HL-60 (cell line): ENCODE data around the gene LRP1B.

Experiments
- DNase-seq, 2 experiments: peaks; one replicate each; pipeline ENCODE4 v3.0.0-alpha.2; 2010 to 2020; ENCODE audit warnings: low read depth in 1 of 2, low spot score in 1 of 2
- H3K27ac ChIP-seq: fragments of 250-450 bp; sonication (Bioruptor Pico); replicated peaks from 2 replicates; pipeline ENCODE4 v1.5.1; 2020; ENCODE audit warnings: mild to moderate bottlenecking, moderate library complexity
- H3K27me3 ChIP-seq: fragments of 250-450 bp; sonication (Bioruptor Pico); 2 replicates; pipeline ENCODE4 v1.5.1; 2021; ENCODE audit warnings: mild to moderate bottlenecking, moderate library complexity; ENCODE audit not compliant: insufficient read depth, poor library complexity, severe bottlenecking
- H3K4me3 ChIP-seq: replicated peaks from 2 replicates; pipeline ENCODE4 v1.5.1; 2011; ENCODE audit warnings: mild to moderate bottlenecking, control low read depth, low read length; ENCODE audit not compliant: insufficient read depth
- GABPA ChIP-seq: IDR thresholded peaks from 2 replicates; pipeline ENCODE4 v1.6.1; 2012; ENCODE audit warnings: low read depth
- POLR2AphosphoS5 ChIP-seq: IDR thresholded peaks from 2 replicates; pipeline ENCODE4 v1.6.1; 2012; ENCODE audit warnings: low read depth
- SPI1 ChIP-seq: IDR thresholded peaks from 2 replicates; pipeline ENCODE4 v1.6.1; 2012; ENCODE audit warnings: low read depth, mild to moderate bottlenecking, borderline replicate concordance
- TF ChIP-seq, protein P1 (sequence below): IDR thresholded peaks from one replicate; pipeline ENCODE4 v1.5.1; 2011; ENCODE audit warnings: low read length, control low read depth, inconsistent platforms; ENCODE audit not compliant: insufficient read depth
- TF ChIP-seq, protein P2 (sequence below): IDR thresholded peaks from 2 replicates; pipeline ENCODE4 v1.6.1; 2012; ENCODE audit warnings: low read depth; ENCODE audit not compliant: insufficient replicate concordance

LRP1B gene

GRCh38 chr2:141440072-141440635 is 690.7 kb downstream of the LRP1B start:
- no peak for TF ChIP-seq POLR2AphosphoS5
- TF ChIP-seq, protein P1, sequence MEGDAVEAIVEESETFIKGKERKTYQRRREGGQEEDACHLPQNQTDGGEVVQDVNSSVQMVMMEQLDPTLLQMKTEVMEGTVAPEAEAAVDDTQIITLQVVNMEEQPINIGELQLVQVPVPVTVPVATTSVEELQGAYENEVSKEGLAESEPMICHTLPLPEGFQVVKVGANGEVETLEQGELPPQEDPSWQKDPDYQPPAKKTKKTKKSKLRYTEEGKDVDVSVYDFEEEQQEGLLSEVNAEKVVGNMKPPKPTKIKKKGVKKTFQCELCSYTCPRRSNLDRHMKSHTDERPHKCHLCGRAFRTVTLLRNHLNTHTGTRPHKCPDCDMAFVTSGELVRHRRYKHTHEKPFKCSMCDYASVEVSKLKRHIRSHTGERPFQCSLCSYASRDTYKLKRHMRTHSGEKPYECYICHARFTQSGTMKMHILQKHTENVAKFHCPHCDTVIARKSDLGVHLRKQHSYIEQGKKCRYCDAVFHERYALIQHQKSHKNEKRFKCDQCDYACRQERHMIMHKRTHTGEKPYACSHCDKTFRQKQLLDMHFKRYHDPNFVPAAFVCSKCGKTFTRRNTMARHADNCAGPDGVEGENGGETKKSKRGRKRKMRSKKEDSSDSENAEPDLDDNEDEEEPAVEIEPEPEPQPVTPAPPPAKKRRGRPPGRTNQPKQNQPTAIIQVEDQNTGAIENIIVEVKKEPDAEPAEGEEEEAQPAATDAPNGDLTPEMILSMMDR, result no peak
- TF ChIP-seq GABPA, result no peak
- TF ChIP-seq, protein P2, sequence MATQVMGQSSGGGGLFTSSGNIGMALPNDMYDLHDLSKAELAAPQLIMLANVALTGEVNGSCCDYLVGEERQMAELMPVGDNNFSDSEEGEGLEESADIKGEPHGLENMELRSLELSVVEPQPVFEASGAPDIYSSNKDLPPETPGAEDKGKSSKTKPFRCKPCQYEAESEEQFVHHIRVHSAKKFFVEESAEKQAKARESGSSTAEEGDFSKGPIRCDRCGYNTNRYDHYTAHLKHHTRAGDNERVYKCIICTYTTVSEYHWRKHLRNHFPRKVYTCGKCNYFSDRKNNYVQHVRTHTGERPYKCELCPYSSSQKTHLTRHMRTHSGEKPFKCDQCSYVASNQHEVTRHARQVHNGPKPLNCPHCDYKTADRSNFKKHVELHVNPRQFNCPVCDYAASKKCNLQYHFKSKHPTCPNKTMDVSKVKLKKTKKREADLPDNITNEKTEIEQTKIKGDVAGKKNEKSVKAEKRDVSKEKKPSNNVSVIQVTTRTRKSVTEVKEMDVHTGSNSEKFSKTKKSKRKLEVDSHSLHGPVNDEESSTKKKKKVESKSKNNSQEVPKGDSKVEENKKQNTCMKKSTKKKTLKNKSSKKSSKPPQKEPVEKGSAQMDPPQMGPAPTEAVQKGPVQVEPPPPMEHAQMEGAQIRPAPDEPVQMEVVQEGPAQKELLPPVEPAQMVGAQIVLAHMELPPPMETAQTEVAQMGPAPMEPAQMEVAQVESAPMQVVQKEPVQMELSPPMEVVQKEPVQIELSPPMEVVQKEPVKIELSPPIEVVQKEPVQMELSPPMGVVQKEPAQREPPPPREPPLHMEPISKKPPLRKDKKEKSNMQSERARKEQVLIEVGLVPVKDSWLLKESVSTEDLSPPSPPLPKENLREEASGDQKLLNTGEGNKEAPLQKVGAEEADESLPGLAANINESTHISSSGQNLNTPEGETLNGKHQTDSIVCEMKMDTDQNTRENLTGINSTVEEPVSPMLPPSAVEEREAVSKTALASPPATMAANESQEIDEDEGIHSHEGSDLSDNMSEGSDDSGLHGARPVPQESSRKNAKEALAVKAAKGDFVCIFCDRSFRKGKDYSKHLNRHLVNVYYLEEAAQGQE, result no peak
- TF ChIP-seq SPI1, result no peak
- DNase-seq, result no peak
- no peak overlapping the region for H3K27ac ChIP-seq
- H3K4me3 ChIP-seq, result no peak overlapping the region
- H3K27me3 ChIP-seq, result no peaks in the 10 kb centered on the region

- Histone ChIP-seq H3K27ac (no peak overlapping the region), H3K4me3 (no peak overlapping the region), H3K27me3 (no peaks in the 10 kb centered on the region)
- DNase-seq, result no peak
- TF ChIP-seq, protein P2, result no peak
- TF ChIP-seq SPI1, result no peak
- TF ChIP-seq, protein P1, result no peak
- no peak for TF ChIP-seq POLR2AphosphoS5
- TF ChIP-seq GABPA, result no peak
These were observed 691.3 kb downstream of the LRP1B start for GRCh38 chr2:141439524-141439923.

DNA sequence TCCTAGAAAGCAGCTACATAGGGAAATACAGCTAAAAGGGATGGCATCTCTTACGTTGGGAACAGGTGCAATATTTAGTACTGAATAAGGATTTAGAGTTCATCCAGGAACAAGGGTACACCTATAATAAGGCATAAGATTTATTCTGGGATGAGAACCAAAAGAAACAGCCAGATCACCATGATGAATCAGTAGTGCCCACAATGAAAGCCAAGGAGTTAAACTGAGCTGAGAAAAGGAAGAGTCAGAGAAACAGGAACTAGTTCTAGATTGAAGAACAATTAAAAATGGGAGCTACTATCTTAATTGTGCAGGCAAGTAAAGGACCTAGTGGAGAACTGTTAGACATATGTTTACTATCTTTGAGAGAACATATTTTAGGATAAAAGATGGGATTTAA is 692.3 kb downstream of the LRP1B start:
- no peaks in the 10 kb centered on the region for H3K27me3 ChIP-seq
- DNase-seq, result no peak
- TF ChIP-seq, protein P2, result no peak
- TF ChIP-seq POLR2AphosphoS5 (no peak), SPI1 (no peak), GABPA (no peak)
- TF ChIP-seq, protein P1, result no peak
- no peak overlapping the region for H3K4me3 ChIP-seq
- no peak overlapping the region for H3K27ac ChIP-seq
